Left kidney (tissue), 2 donors: ENCODE data around the gene KIF18B. TPM values are rescaled to one million over a fixed set of nuclear protein-coding genes. Genes with fewer than 3 reads are reported as not detected.

ENCODE experiments used
- DNase-seq: peaks from one replicate; pipeline ENCODE4 v3.0.0-alpha.2; 2013
- polyA plus RNA-seq: library from polyadenylated mRNA; unstranded; fragments of 120-200 nt; gene quantifications from one replicate; pipeline ENCODE4 v1.2.1, GENCODE V29; 2013; ENCODE audit not compliant: insufficient read length

Gene KIF18B
- polyA plus RNA-seq, 1 donor, result 19.7 TPM

DNA sequence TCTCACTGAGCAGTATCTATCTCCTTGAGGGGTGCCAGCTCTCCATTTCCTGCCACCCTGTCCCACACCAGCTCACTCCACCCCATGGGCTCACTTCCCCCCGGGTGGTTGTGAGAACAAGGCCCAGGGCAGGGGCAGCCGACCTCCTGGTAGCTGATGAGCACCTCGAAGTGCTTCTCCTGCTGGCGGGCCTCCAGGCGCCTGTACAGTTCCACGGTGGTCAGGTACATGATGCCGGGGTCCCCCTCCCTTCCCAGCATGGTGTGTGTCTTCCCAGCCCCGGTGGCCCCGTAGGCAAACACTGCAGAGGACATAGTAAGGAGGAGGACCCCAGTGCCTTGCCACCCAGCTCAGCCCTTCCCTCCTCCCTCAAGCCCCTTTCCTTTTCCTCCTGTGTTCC is 12.5 kb downstream of the KIF18B start:
- DNase-seq, result no peak

DNA sequence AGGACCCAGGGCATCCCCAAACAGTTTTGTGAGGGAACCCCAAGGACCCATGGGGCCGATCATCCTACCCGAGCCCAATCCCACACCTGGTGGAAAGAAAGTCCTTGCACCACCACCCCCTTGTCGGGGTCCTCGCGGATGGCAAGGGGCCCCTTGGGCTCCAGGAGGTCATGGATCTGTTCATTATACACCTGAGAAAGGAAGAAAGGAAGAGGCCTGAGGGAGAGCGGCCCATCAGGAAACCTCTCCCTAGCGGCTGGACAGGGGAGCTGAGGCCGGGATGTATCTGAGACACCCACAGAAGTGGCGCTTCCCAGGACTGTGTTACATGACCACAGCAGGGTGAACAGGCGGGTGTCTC is 12.8 kb downstream of the KIF18B start:
- no peak for DNase-seq

DNA sequence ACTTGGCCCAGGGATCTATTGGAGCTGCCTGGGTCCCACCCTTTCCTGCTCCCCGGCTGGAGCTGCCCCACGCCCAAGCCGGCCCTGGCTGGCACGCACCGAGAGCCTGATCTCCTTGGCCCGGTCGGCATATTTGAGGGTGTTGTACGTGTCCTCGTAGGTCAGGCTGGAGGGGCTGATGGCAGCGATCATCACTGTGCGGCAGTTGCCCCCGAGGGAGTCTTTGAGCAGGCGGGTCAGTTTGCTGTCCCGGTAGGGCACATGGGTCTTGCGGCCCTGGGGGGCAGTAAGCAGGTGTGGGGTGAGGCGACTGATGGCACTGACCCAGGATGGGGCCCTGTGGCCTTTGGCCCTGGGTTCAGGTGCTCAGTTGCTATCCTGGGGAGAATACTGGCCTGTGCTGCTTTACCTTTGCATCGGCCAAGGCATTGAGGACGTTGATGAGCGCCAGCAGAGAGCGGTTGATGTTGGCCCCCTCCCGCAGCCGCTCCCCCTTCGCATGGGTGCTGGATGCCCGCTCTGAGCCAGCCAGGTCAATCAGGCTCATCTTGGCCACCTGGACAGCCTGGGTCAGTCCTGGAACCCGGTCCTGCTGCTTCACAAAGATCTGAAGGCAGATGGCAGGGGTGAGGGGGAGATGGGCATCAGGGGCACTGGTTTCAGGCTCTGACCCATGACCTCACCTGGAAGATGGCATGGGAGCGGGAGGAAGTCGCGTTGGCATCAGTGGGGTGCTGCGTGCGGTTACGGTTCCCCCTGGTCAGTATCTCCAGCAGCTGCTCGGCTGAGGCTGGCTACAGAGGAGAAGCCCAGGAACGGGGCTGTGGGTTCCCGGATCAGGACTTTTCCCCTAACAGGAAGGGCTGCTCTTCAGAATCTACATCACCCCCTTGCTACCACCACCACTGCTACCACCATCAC is 13.5 kb downstream of the KIF18B start:
- DNase-seq, result no peak

DNA sequence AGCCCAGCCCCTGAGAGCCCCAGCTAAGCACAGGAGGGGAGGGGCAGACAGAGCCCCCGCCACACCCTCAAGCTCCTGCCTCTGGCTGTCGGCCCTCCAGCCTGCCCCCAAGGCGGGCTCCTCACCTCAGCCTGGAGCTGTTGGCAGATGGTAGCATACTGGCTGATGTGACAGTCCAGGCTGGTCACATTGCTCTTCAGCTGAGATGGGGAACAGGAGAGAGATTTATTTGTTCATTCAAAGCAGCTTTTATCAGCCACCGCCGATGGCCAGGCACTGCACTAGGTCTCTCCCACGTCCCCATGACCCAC is 14.8 kb downstream of the KIF18B start:
- DNase-seq, result no peak

DNA sequence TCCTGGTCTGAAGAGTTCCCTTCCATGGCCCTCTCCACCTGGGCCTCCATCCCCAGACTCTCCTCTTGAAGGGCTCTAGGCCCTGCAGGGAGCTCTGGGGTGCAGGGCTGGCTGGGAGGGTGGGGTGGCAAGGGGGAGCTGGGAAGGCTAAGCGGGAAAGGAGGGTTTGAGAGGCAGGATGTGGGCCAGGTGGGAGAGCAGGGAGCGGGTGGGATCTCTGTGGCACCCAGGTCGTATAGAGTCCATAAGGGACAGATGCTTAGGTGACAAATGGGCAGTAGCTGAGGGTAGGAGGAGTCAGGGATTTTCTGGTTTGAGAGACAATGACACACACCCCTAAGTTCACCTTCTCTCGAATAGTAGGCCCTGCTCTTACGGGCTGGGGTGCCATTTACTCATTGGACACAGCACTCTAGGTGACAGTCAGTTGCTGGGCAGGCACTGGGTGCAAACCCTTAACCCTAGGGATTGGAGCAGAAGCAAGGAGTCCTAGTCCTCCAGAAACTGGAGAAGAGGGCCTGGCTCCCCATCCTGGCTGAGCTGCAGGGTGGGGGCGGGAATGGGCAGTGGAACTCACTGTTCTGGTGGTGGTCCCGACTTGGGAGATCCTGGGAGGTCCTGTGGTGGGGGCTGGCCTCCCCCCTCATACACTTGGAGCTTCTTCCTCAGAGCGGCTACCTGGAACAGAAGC is 15.3 kb downstream of the KIF18B start:
- DNase-seq, result no peak

DNA sequence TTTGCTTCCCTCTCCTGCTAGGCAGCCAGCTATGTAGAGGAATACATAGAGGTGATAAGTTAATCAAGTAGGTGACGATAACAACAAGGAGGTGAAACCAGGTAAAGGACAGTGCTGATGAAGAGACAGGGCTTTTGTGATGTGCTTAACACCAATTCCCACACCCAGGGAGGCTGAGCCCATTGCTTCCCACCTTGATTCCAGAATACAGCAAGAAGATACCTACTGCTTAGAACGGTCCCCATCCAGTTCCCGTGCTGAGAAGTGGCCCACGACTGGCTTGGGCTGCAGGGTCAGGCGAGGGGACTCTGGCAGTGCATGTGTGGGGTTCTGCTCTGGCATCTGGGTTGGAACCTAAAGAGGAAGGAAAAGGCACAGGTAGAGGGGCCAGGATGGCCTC is 16.2 kb downstream of the KIF18B start:
- no peak for DNase-seq

DNA sequence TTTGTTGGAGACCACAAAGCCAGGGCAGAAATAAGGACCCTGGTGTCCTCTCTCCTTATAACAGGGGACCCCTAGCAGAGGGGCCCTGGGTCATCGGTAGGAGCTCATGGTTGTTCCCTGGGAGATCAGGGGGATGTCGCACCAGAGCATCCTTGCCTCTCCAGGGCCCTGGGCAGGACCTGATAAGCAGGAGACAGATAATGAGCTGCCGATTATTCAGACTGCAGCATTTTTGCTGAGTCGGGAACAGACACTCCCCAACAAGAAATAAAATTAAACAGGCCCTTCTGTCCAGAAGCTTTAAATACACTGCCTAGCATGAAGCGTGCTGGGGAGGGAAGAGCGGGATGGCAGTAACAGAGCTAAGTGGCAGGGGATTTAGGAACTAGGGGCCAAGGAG is 16.9 kb downstream of the KIF18B start:
- DNase-seq, result no peak

DNA sequence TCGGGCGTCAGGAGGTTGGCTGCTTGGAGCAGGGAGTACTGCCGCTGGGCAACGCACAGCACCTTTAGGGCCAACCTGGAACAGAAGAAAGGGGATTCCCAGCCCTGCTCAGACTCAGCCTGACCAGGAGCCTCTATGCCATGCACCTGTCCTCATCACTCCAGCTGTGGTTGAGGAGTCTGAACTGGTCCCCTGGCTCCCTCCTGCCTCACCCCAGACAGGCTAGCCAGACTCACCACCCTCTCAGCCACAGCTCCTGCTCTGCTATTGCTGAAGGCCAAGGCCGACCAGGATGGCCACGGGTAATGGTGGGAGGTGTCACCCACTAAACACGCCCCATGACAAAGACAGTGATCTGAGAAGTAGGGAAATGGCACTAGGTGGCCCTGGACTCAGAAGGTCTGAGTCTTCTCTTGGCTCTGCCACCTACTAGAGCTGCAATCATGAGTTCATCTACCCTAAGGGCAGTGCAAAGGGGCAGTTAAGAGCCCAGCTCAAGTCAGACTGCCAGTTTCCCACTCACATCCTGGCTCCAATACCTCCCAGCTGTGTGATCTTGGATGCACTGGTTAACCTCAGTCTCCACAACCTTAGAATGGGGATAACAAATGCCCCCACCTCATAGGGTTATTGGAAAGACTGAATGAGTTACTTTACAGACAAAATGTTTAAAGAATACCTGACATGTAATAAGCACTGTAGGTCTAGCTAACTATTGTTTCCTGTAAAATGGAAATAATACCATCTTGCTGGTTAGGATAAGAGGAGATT is 18.4 kb downstream of the KIF18B start:
- no peak for DNase-seq

DNA sequence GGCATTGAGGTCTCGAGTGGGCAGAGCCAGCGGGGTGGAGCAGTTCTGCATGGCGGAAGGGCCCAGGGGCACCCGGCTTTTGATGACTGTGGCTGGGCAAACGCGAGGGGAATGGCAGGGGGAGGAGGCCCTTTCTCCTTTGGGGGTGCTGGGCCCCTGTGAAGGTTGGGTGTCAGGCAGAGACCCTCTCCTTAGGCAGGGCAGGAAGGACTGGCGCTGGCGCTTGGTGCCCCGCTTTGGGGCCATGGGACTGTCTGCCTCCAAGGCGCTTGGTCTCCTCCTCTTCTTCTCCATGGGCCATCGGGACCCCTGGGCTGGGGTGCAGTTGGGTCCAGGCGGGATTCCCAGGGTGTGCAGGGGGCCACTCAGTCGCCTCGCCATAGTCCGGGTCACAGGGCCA is 19.4 kb downstream of the KIF18B start:
- DNase-seq, result no peak

DNA sequence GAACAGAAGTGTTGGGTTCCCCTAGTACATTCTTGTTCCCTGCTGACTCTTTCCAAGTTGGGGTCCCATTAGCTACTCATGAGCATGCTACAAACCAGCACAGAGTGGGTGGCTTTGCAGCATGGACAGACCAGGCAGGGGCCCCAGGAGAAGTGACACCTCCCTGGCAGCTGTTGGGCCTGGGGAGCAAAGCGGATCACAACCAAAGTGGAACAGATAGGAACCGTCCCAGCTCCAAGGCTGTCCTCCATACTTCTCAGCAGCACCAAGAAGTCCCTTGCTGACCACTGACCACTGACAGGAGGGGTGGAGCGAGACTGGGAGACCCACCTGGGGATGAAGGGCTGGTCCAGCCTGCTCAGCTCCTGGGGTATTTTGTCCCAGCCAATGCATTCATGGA is 19.9 kb downstream of the KIF18B start:
- no peak for DNase-seq

DNA sequence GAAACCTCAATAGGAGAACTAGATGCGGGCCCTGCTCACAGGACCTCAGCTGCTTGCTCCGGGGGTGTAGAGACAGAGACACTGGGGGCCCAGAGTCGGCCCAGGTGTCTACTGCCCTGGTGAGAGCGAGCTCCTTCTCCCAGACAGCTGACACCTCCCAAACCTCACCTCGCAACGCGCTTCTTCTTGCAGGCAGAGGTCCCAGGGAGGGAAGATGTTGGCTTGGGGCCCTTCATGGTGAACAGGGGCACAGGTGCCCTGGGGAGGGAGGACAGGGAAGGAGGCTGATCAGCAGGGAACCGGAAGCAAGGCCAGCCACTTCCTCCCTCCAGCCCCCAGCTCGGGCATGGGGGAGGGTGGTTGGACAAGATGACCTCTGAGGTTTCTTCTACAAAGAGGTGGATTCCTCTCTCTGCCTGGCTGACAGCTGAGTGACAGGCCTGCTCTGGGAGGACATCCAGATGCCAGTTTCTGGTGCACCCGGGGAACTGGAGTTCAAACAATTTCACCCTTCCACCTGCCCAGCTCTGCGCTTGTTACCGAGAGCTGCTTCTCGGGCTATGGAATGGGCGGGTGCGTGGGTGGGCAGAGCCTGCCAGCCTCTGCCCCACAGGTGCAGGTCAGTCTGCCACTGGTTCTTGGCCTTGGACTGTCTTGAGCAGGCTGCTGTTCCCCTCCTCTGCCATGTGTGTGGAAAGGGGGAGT is 20.6 kb downstream of the KIF18B start:
- no peak for DNase-seq

DNA sequence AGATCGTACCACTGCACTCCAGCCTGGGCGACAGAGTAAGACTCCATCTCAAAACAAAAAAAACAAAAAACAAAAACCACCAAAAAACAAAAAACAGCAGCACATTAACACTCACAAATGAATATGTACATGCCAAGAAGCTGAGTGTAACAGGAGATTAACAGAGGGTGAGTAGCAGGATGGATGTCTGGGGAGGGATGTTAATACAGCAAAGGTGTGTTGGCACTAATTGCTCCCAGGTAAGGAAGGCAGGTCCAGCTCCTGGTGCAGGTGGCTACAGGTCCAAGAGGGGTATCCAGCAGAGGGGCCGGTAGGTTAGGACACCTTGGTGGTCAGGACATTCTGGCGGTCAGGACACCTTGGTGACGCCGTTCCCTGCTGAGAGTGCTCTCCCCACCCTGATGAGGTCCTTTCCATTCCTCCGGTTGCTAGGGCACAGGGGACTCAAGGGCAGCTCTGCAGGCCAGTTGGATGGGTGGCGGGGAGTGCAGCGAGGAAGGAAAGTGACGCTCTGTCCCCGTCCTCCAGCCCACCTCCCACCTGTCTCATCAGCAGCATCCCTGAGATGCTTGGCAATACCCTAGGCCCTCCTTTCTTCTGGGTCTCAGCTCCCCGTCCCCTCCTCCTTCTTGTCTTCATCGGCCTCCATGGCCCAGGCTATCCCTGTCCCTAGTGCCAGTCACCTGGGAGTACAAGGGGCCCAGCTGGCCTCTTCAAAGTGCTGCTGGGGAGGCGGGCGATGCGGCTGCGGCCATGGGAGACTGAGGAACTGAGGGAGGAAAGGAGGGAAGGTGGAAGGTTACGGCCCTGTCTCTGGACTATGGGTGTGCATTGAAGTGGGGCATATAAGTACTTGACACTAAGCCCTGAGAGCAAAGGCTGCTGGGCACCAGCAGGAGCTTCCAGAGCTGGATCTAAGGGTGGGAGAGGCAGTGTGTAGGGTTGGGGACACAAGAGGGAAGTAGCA is 21.6 kb downstream of the KIF18B start:
- no peak for DNase-seq

DNA sequence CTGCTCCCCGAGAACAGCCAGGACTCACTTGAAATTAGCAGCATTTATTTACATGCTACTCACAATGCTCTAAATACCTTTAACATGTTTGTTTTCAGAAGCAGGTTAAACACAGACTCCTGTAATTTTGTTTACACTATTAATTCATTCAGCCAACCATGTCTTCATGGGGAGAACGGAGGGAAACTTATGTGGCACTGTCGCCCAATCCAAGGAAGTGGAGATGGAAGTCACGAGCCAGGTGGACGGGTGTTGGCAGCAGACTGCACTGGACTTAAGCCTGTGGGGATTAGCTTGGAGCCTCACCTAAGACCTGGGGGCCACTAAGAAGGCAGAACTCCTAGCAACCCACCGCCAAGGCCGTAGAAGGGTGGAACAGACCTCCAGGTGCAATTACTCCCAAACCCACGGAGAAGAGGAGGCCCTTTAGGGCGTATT is 23.4 kb downstream of the KIF18B start:
- DNase-seq, result no peak

DNA sequence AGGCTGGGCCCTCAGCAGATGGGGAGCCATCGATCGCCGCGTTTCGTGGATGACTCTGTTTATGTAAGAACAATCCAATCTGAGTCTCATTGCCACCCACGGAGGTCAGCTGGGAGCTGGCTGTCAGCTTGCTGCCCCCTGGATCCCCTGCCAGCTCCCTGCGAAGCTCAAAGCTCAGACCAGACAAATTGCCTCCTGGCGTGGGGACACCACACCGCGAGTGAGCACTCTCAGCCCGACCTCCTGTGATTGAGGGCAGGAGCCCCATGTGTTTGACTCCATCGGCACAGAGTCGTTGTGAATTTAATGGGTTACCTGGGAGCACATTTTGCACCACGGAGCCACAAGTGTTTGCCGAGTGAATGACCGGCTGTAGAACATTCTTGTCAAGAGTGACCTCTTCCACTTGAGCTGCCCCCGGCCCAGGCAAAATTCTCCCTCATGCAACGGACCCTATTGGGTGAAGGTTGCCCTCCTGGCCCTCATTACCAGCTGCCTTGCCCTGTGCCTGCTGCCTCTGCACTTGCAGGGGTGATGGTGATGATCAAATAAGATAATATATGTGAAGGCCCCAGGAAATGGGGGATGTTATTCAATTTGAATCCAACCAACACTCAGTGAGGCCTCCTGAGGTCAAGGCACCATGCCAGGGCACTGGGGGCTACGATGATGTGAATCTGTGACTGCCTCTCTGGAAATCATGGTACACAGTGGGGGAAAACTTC is 24.7 kb downstream of the KIF18B start:
- no peak for DNase-seq

DNA sequence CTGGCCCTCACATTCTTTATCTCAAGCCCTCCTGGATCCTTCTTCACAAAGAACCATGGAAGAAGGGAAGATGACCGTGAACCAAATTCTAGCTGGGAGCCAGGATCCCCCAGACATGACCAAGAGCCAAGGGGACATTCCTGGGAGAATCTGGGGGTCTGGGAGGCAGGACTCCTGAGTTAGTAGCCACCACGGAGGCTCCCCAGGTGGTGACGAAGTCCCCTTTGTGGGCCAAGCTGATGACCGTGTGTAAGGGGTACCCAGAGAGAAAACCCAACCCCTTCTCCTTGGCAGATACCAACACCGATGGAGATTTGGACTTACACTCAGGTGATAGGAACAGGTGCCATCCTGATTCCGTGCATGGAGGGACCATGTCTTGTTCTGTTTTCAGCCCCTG is 25.4 kb downstream of the KIF18B start:
- DNase-seq, result no peak

DNA sequence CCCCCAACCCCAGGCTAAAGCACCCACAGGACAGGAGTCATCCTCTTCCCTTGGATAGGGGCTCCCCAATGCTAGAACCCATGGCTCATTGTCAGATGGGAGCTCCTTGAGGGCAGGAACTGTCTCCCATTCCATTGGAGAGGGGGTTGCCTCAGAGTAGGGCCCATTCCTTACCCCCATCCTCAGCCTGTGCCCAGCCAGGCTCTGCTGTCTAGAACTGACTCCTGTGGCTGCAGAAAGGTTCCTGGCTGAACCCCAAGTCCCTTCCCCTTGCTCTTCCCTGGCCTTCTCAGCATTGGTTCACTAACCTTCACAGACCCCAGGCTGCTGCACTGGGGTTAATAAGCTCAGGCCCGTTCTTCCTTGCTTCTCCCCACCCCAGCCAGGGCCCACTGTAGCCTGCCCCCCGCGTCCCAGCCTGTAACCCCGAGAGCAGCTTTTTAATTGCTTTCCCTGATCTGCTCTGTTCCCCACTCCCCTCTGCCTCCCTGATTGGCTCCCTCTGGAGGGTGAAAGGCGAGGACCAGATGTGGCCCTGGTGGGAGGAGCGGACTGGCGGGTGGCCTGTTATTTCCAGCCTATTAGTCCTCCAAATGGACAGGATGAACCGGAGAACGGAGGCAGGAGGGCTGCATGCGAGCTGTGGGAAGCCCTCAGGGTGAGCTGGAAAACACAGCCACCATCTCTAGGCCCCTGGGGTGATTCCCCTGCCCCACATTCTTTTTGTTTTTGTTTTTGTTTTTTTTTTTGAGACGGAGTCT is 26.3 kb downstream of the KIF18B start:
- no peak for DNase-seq

DNA sequence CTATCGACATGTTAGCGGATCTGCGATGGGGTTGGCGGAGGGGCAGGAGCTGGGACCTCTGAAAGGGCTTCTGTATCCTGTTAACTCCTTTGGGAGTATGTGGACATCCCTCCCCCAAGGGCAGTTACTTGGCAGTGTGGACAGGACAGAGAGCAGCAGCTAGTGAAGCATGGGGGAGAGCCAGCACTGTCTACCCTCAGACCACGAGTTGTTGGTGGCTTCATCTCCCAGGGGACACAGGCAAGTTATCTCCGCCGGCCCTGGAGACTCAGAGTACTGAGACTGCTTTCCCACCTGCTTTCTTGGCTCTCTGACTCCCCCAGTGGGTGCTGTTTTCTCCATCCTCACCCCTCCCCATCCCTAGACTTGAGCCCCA is 27.0 kb downstream of the KIF18B start:
- no peak for DNase-seq

DNA sequence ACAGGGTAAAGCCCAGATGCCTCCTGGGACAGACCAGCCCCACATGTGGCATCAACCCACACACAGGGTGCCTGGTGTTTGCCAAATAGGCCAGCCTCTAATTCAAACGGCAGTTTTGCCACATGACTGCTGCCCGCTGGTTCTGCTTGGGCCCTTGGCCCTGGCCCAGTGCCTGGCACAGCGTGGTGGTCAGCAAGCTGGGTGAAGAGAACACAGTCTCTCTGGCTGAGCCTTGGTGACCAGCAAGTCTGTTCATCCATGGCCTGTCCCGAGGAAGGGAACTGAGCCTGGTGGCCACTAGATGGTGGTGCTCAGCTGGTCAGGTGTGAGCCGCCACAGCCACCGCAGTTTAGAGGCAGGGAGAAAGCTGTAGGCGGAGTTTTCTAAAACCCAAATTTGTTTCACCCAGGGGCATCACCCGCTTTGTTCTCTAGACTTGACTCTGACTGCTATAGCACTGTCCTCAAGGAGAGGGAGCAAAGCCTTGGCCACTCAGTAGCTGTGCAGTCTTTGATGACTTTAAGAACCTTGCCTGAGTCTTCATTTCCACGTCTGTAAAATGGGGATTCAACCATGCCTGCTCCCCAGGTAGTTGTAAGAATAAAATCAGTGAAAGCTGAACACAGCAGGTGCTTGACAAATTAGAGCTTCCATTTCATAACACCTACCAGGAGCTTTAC is 27.5 kb downstream of the KIF18B start:
- DNase-seq, result peak; percentile 76

DNA sequence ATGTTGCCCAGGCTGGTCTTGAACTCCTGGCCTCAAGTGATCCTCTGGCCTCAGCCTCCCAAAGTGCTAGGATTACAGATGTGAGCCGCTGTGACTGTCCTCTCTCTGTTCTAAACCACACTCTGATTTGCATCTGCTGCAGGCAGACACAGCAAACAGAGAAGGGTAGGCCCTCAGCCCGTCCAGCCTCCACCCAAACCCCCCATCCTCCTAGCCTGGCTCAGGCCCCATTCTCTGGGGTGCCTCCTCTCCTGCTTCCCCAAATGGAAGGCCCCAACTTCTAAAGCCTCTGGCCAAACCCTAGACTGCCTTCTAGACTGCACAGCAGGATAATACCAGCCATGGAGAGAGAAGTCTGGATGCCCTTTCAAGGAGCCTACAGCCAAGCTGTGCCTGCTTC is 28.2 kb downstream of the KIF18B start:
- no peak for DNase-seq
